Lung (tissue), 12 donors: ENCODE results near the gene AKAP13. TPM values are rescaled to one million over a fixed set of nuclear protein-coding genes. Genes with fewer than 3 reads are reported as not detected.

Source experiments
- ATAC-seq: fragments of 200-7000 bp; cut with Tn5 transposase; one replicate; pipeline ENCODE4 v1.9.1; 2020; ENCODE audit warnings: moderate number of reproducible peaks; ENCODE audit not compliant: insufficient read depth, low FRiP score
- DNase-seq, 3 donors: peaks; one replicate each; pipeline ENCODE4 v3.0.0-alpha.2; 2013 to 2017
- H3K27ac ChIP-seq, 2 donors: one replicate each; pipeline ENCODE4 v1.5.1; 2013; ENCODE audit warnings: mild to moderate bottlenecking in 2 of 2, moderate library complexity in 2 of 2, control low read depth in 1 of 2, inconsistent platforms in 1 of 2, low read depth in 1 of 2, low read length in 1 of 2
- H3K27me3 ChIP-seq, 3 donors: one replicate each; pipeline ENCODE4 v1.5.1; 2013; ENCODE audit warnings: low read length in 2 of 3; ENCODE audit not compliant: control insufficient read depth in 3 of 3, insufficient read depth in 3 of 3
- H3K36me3 ChIP-seq, 4 donors: one replicate each; pipeline ENCODE4 v1.5.1; 2013; ENCODE audit warnings: low read length in 4 of 4, mild to moderate bottlenecking in 1 of 4, moderate library complexity in 1 of 4; ENCODE audit not compliant: control insufficient read depth in 4 of 4, insufficient read depth in 4 of 4
- H3K4me1 ChIP-seq, 5 donors: one replicate each; pipeline ENCODE4 v1.5.1; 2013; ENCODE audit warnings: low read length in 5 of 5, mild to moderate bottlenecking in 2 of 5, moderate library complexity in 1 of 5; ENCODE audit not compliant: control insufficient read depth in 5 of 5, insufficient read depth in 5 of 5
- H3K4me3 ChIP-seq: one replicate; pipeline ENCODE4 v1.5.1; 2013; ENCODE audit warnings: mild to moderate bottlenecking, control low read depth, moderate library complexity
- H3K9ac ChIP-seq, 2 donors: one replicate each; pipeline ENCODE4 v1.5.1; 2013; ENCODE audit warnings: low read length in 2 of 2, control low read depth in 1 of 2; ENCODE audit not compliant: insufficient read depth in 1 of 2
- H3K9me3 ChIP-seq, 4 donors: one replicate each; pipeline ENCODE4 v1.5.1; 2013; ENCODE audit warnings: low read length in 3 of 4, mild to moderate bottlenecking in 1 of 4, moderate library complexity in 1 of 4; ENCODE audit not compliant: control insufficient read depth in 4 of 4, insufficient read depth in 3 of 4
- WGBS, 2 donors: extraction: QIAGEN DNeasy Blood & Tissue Kit; methylation state at CpG; one replicate each; pipeline ENCODE4 v1.1.7; 2013; 5-methylcytosine and 5-hydroxymethylcytosine counted together
- polyA plus RNA-seq, 2 donors: library from polyadenylated mRNA; stranded (reverse); fragments of 200-250 nt; gene quantifications; one replicate each; pipeline ENCODE4 v1.2.1, GENCODE V29; 2013
- total RNA-seq, 2 donors: library from RNA; depleted of rRNA in 1 of 2; stranded (reverse); fragments of >200 nt in 1 of 2; gene quantifications; one replicate each; pipeline ENCODE4 v1.2.1, GENCODE V29; 2014 to 2021
- TF ChIP-seq, protein P1 (sequence below): IDR thresholded peaks from 2 replicates; pipeline ENCODE4 v1.5.1; 2012; ENCODE audit warnings: mild to moderate bottlenecking; ENCODE audit errors: control extremely low read depth, extremely low read depth
- donor health status: control.
- donor health status: control.
- donor health status: Bipolar disorder and iron deficiency.
- donor health status: healthy.
- donor health status: DM: yes; HTN: yes; CAD: no.

AKAP13 gene
- total and polyA plus RNA-seq, 4 donors: 102 to 1,115 (median 259) TPM

DNA sequence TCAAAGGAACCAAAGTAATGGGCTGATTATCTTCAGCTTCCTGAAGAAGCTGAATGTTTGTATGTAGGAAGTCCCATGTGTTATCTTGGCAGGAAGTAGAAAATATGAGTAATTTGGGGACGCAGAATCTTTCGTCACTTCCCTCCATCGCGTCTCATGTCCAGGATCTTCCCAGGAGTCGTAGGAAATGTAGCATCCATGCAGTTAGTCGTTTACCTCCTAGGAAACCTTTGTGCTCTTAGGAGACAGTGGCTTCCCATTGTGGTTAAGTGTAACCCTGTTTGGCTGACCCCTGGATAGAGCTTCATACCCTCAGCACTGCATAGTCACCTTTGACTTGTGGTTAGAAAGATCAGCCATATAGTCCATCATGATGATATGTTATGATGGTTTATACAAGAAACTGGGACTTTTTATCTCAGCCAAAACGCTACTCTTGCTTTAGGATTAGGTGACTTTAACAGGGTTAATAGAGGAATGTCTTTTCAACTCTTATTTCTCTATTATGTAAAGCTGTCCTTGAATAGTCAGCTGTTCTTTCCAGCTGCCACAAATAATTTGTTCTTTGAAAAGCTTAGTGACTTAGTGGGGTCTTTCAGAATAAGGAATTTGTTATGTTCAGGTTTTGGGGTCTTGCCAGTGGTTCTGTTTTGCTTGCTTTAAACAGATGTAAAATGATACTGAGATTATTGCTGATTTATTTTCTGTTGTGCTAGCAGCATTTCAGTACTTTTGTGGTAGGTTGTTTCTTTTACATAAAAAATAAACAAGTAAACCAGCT is 322.1 kb downstream of the AKAP13 start:
- DNase-seq: peak; percentile 45 to 90 (median 88)
- H3K9ac ChIP-seq: peak overlapping the region in 1 of 2 donors; percentile 57
- H3K36me3 ChIP-seq: peaks cover 0 to 12% (median 2%) of the 10 kb centered on the region in 4 donors
- TF ChIP-seq, protein P1, sequence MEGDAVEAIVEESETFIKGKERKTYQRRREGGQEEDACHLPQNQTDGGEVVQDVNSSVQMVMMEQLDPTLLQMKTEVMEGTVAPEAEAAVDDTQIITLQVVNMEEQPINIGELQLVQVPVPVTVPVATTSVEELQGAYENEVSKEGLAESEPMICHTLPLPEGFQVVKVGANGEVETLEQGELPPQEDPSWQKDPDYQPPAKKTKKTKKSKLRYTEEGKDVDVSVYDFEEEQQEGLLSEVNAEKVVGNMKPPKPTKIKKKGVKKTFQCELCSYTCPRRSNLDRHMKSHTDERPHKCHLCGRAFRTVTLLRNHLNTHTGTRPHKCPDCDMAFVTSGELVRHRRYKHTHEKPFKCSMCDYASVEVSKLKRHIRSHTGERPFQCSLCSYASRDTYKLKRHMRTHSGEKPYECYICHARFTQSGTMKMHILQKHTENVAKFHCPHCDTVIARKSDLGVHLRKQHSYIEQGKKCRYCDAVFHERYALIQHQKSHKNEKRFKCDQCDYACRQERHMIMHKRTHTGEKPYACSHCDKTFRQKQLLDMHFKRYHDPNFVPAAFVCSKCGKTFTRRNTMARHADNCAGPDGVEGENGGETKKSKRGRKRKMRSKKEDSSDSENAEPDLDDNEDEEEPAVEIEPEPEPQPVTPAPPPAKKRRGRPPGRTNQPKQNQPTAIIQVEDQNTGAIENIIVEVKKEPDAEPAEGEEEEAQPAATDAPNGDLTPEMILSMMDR: no peak
- ATAC-seq: no peak
- H3K27me3 ChIP-seq: no peaks in the 10 kb centered on the region
- H3K4me1 ChIP-seq: peaks cover 10 to 44% (median 28%) of the 10 kb centered on the region in 5 donors
- H3K4me3 ChIP-seq: no peak overlapping the region
- H3K9me3 ChIP-seq: no peaks in the 10 kb centered on the region
- H3K27ac ChIP-seq: peak overlapping the region; percentile 55 to 68
- 21 to 33% methylated on average over 7 of the region's 7 CpGs for WGBS, 2 donors

DNA sequence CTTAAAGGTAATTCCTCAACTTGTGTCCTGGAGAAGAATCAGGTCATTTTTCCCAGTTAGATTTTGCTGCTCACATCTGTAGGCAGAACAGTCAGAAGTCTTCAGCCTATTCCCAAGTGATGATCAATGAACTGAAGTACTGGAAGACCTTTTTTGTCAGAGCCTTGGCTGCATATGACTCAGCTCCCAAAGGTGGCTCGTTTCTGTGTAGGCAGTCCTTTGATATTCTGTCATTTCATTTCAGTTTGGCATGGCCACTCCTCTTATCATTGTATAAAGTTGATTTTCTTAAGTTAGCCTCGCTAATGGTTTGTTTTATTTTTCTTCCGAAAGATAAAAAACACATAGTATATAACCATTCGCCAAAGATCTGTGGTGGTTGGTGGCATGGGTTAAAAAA is 323.7 kb downstream of the AKAP13 start:
- Histone ChIP-seq H3K27me3 (no peaks in the 10 kb centered on the region), H3K9ac (no peak overlapping the region), H3K27ac (peak overlapping the region; percentile 74 to 93), H3K4me3 (no peak overlapping the region), H3K9me3 (no peaks in the 10 kb centered on the region), H3K4me1 (peaks cover 10 to 53% (median 37%) of the 10 kb centered on the region in 5 donors), H3K36me3 (peaks cover 0 to 19% (median 8%) of the 10 kb centered on the region in 4 donors)
- TF ChIP-seq, protein P1: no peak
- DNase-seq (no peak), ATAC-seq (no peak)
- 68 to 83% methylated on average over 4 of the region's 4 CpGs for WGBS, 2 donors

DNA sequence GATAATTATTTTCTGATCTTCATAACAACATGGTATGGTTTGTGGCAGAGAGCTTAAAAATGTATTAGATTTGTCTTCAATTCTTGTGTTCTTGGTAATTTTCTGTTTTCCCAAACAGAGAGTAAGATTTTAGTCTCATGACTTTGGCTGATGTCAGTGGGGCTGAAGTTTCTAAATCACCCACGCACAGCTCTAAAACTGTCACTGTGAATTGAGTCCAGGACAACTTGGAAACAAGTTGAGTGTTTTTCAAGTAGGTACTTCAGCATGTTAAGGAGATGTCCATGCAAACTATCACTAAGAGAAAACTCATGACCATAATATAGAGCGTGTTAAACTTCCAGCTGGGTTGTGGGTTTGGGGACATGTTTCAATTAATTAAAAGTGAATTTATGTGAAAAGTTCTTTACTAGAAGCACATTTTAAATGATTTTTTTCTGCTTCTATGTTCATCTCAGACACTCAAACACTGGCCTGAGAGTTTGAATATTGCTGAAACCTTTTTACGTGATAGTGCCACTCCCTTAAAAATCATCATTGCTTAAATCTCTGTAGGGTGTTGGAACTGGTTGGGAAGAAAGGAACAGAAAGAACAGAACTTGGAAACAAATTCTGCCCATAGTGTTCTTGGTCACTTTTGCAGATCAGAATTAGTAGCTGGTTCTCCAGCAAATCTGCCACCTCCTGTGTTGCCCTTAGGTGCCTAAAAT is 324.5 kb downstream of the AKAP13 start:
- H3K9ac ChIP-seq: no peak overlapping the region
- ATAC-seq (no peak), DNase-seq (no peak)
- H3K4me3 ChIP-seq: no peak overlapping the region
- H3K27me3 ChIP-seq: no peaks in the 10 kb centered on the region
- peak overlapping the region; percentile 40 to 93 for H3K27ac ChIP-seq
- no peaks in the 10 kb centered on the region for H3K9me3 ChIP-seq
- TF ChIP-seq, protein P1: no peak
- 60 to 74% methylated on average over 3 of the region's 3 CpGs for WGBS, 2 donors
- peaks cover 10 to 53% (median 37%) of the 10 kb centered on the region in 5 donors for H3K4me1 ChIP-seq
- peaks cover 0 to 19% (median 10%) of the 10 kb centered on the region in 4 donors for H3K36me3 ChIP-seq
